HG02973 (cell line): ENCODE results near the gene SMG7.

Experiments
- ATAC-seq: cut with Tn5 transposase; IDR thresholded peaks from one replicate; pipeline ENCODE4 v1.9.1; 2021; ENCODE audit warnings: moderate library complexity; ENCODE audit not compliant: unreplicated experiment

SMG7 gene

GRCh38 chr1:183466781-183467180 lies 5.5 kb upstream of the SMG7 start:
- ATAC-seq, result no peak

DNA sequence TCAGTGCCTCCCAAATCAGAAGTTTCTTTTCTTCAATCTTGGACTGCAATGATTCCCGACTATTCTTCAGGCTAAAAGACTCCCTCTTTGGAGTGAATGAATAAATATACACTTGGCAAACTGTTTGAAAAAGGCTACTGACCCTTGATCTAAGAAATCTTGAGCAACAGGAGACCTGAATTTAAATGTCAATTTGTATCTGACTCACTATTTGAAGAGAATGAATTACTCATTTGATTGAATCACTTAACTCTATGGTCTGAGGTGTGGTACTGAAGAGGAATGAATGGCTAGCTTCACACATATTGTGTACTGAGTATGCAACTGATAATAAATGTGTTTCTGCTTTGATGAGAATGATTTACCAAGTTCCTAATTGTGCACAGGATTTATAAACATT lies 4.6 kb upstream of the SMG7 start:
- ATAC-seq, result no peak

DNA sequence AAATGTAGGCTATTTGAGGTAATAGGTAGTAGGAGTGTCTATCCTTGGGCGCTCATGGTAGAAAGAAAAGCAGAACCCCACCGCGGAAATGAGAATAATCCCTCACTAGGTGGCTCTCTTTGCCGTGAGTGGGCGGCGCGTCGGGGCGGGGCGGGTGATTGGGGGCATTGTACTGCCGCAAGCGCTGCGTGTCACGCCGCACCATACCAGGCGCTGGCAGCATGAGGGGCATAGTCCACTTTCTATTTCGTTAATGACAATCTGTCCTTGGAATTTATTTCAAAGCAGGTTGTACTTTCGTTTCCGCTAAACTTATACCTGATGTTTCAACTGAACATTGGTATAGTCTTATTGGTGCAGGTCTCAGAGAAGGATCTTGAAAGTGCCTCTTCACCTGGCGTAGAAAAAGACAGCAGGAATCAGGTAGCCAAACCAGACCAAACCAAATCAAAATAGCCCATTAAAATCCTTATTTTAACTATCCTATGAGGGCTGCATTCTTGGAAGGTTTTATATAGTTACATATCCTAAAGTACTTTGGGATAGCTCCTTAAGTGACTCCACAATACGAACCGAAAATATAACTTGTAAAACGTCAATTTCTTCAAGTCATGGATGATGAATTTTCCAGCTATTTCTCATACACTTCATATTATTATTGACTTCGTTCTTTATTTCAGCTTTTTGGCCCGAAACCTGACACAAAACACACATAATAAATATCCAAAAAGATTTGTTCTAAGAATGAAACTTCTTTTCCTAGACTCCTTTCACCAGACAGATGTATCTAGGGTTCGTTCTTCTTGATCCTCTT lies 1.9 kb upstream of the SMG7 start:
- ATAC-seq, result peak; percentile 39

- ATAC-seq, result peak; percentile 27
Observed at GRCh38 chr1:183470961-183471742, 1.1 kb upstream of the SMG7 start.

DNA sequence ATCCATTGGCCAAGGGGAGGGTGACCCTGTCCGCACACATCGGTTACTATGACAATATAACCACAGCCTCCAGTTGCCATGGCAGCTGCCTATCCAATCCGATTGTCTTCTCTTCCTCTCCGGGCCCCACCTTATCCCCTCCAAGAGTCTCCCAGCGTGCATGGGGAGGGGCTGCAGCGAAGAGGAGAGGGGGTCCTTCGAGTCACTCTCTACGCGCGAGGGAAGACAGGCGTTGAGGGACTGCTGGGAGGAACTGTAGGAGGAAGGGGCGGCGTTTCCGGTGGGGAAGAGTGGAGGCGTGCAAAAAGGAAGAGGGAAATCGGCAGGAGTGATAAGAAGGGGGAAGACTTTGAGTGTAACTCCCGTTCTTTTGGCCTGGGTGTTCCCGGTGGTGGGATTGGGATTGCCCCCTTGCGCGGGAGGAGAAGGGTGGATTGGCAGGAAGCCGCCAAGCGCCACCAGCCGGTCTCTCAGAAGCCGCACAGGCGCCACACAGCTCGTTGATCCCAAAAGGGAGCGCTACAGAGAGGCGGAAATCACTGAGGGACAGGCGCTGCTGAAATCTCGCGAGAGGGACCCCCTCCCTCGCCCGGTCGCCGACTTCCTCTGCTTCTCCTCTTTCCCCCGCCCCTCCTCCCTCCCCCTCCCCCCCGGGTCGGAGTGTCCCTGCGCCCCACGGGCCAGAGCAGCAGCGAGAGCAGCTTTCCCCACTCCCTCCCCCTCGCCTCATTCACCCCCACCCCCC lies 384 bp upstream of the SMG7 start:
- peak; percentile 42 for ATAC-seq

DNA sequence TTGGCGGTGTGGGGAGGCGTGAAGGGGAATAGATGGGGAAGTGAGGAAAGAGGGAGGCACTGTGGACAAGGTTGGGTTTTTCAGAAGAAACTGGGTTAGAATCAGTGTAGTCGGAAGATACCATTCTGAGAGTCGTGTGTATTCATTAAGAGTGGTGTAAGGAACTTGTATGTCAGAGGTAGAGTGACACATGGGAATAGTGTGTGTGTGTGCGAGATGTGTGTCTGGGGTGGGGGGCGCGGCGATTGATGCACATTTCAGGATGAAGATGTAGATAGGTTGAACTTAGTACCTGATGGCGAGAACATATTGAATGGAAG lies 878 bp downstream of the SMG7 start:
- ATAC-seq, result no peak

- no peak for ATAC-seq
Observed at GRCh38 chr1:183476081-183476480, 3.8 kb downstream of the SMG7 start.

- peak; percentile 51 for ATAC-seq
Observed at GRCh38 chr1:183477986-183478781, 5.9 kb downstream of the SMG7 start.

DNA sequence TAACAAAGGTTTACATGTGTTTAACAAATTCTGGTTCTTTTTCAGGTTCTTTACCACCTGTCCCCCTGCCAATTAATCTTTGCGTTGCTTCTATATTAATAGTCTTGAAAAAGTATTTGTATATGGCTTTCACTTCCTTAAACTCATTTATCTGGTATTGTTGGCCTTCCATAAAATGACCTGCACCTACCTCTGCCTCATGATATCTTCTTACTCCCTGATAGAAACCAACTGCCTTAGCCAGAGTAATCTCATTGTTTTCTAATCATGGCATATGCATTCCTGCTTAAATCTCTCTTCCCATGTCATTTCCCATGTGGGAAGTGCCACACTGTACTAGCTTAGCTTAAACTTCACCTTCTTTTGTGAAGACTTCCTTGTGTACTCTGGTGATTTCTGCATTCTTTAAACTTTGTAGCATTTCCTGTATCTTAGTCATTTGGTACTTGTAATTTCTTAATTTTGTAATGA lies 8.7 kb downstream of the SMG7 start:
- ATAC-seq, result peak; percentile 51

GRCh38 chr1:183483224-183483623 lies 10.9 kb downstream of the SMG7 start:
- ATAC-seq, result no peak

- no peak for ATAC-seq
Observed at GRCh38 chr1:183484254-183484653, 12.0 kb downstream of the SMG7 start.

DNA sequence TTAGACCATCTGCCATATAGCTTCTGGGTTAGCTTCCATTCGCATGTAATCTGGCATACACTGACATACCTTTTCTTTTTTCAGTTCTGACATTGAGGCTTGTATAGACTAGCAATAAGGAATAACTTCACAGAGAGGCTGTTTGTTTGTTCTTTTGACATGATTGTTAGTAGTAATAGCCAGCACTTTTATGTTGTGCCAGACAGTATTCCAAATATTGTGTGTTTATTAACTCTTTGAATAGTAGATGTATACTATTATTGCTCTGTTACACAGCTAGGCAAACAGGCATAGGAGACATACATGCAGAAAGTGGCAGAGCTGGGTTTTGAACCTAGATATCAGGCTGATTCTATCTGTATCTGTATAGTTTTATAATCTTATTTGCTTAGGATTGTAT lies 12.6 kb downstream of the SMG7 start:
- ATAC-seq, result no peak

DNA sequence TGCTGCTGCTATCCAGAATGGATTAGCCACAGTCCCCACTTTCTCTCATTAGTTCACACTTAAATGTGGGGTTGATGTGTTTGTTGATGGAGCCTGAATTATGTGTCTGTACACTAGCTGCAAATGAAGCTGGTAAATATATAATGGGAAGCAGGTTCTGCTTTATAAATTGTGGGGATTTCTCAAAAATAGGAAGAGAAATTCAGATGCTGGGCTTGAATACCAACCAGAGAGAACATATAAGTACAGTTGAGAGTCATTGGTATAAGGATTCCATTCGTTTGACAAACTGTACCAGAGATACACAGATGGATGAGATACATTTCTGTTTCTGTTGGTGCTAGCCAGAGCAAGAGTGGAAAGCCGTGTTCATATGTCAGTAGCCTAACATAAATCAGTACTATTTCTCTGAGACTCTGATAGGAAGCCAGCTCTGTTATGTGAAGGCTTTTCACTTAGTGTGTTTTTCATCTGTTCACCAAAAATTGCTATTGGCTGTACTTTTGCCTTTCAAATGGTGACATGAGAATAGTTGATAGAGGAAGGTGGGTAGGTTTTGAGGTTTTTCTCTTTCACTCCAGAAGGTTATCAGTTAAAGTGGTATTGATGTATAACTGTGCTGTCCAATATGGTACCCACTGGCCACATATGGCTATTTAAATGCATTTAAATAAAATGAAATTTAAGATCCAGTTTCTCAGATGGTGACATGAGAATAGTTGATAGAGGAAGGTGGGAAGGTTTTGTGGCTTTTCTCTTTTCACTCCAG lies 15.6 kb downstream of the SMG7 start:
- no peak for ATAC-seq

GRCh38 chr1:183490932-183491331 lies 18.6 kb downstream of the SMG7 start:
- no peak for ATAC-seq

- no peak for ATAC-seq
Observed at GRCh38 chr1:183493540-183494245, 21.4 kb downstream of the SMG7 start.

DNA sequence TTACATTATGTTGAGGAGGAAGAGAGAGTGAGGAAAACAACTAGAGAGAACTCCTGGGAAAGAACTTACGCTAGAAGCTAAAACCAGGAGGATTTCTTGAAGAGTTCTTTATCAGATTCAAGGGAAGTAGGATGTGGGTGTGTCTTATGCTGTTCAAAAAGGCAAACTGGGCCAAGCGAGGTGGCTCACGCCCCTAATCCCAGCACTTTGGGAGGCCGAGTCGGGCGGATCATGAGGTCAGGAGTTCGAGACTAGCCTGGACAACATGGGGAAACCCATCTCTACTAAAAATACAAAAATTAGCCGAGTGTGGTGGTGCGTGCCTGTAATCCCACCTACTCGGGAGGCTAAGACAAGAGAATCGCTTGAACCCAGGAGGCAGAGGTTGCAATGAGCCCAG lies 23.1 kb downstream of the SMG7 start:
- no peak for ATAC-seq

GRCh38 chr1:183497218-183497617 lies 24.9 kb downstream of the SMG7 start:
- ATAC-seq, result no peak

- ATAC-seq, result no peak
Observed at GRCh38 chr1:183498342-183498991, 26.2 kb downstream of the SMG7 start.
